ENCODE results near the gene SCAMP2.
"Not testable (repeated sequence)": the region's sequence is repeated elsewhere in the genome, so short reads cannot be mapped to it uniquely, and the experiment has no call there.

SCAMP2 gene

DNA sequence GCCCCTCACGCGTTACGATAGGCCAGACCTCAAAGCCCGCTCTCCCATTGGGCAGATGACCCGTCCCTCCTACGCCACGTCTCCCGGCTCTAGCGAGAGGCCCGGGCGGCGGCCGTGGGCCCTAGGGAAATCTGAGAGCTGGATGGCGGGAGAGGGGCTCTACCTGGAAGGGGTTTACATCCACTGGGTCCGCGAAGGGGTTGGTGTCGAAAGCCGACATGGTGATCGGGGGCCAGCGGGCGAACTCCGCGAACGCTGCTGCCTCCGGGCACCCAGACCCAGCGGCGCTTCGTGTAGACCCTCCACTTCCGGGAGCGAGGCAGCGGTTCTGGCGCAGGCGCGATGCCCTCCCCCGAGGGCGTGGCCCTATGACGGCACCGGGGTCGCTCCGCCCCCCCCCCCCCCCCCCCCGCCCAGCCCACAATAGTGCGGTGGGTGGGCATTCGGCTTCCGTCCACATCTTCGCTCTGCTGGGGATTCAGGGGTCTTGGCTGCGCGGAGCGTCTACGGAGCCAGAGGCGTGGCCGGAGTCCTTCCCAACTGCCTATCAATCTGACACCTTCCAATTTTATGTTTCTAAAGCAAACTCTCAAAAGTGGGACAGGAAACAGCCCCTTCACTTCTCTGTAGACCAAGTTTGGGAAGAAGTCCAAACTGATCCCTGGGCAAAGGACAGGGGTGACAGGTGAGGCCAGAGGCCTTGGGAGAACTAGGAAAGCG is at the start of gene SCAMP2:
TSS of gene SCAMP2 (minus strand) at position 330 of the 720 bp plus-strand sequence. CDS start at position 220, 110 bp downstream.
- no peak for FAIRE-seq

DNA sequence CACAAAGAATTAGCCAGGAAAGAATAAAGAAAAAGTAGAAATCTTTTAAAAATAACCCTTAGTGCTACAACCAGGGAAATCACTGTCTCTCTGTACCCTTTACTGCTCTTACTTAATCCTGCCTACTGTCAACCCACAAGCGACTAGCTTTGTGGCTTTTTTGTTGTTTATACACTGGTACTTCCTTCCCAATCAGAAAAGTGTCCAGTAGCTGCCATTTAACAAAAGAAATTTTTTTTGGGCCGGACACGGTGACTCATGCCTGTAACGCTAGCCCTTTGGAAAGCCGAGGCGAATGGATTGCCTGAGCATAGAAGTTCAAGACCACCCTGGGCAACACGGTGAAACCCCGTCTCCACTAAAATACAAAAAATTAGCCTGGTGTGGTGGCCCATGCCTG is 47.3 kb upstream of the SCAMP2 start:
- no peak for FAIRE-seq

DNA sequence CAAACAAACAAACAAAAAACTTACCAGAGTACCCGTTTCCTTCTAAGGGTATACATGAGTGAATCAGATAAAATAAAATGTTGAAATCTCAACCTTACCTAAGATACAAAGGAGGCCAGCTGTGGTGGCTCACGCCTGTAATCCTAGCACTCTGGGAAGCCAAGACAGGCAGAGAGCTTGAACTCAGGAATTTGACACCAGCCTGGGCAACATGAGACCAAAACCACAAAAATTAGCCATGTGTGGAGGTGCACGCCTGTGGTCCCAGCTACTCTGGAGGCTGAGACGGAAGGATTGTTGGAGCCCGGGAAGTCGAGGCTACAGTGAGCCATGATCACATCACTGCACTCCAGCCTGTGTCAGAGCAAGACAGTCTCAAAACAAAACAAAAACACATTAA is 44.5 kb upstream of the SCAMP2 start:
- FAIRE-seq: no peak

GRCh38 chr15:74913799-74914198 is 40.6 kb upstream of the SCAMP2 start:
- not testable (repeated sequence) for FAIRE-seq

- no peak for FAIRE-seq
These were observed 39.9 kb upstream of the SCAMP2 start for GRCh38 chr15:74913041-74913440.

DNA sequence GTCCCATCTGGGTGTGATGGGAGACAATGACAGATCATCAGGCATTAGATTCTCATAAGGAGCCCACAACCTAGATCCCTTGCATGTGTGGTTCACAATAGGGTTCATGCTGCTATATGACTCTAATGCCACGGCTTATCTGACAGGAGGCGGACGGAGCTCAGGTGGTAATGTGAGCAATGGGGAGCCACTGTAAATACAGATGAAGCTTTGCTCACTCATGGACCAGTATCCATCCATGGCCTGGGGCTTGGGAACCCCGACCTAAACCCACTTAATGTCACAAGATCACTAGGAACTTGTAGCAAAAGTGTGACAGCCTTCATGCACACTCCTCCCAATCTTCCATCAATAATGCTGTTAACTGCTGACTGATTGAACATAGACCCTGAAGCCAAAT is 35.5 kb upstream of the SCAMP2 start:
- no peak for FAIRE-seq

DNA sequence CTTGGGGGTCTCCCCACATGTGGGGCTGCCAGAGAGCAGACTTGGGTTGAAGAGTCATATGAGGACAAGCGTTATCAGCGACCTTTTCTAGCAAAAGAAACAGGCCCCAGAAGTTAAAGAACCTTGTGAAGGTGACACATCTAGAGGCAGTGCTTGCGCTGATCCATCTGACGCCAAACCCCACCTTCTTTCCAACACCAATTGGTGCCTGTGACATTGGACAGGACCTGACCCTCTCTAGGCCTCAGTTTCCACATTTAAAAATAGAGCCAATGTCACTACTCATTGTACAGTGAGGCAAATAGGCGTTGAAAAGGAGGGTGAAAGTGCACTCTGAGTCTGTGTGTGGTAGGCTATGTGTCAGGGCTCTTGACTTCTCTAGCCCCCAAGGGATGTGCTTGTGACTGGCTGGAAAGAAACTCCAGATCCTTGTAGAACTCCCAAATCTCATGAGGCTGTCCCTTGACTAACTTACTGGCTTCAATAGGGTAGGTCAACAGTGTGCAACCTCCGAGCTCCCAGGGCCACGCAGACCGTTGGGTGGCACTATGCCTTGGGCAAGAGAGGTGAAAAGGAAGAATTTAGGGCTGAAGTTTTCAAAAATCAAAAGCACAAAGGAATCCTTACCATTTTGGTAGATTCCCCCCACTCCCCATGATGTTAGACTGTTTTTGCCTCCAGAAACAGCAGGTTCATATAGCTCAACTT is 34.2 kb upstream of the SCAMP2 start:
- FAIRE-seq: no peak

GRCh38 chr15:74906450-74907162 is 33.4 kb upstream of the SCAMP2 start, which contains the start of gene FAM219B:
FAM219B (minus strand) TSS chr15:74906851; CDS start chr15:74906800, 51 bp downstream.
- FAIRE-seq: no peak

DNA sequence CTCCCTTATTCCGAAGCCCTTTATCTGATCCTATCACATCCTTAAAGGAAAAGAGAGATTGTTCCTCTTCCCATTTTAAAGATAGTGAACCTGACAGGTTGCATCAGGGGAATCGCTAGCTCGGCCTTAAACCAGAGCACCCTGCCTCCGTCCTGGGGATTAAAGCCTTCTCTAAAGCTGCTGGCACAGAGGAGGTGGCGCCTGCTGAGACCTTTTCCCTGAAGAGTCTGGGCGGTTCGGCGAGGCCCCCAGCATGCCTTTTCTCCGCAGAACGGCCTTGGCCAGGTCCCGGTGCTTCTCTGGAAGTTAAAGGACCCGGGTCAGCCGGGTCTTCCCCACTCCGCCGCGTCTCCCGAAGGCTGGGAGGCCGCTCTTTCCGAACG is 32.9 kb upstream of the SCAMP2 start:
- no peak for FAIRE-seq

- no peak for FAIRE-seq
These were observed 31.1 kb upstream of the SCAMP2 start for GRCh38 chr15:74904190-74904805.

- no peak for FAIRE-seq
These were observed 30.5 kb upstream of the SCAMP2 start for GRCh38 chr15:74903676-74904075.

DNA sequence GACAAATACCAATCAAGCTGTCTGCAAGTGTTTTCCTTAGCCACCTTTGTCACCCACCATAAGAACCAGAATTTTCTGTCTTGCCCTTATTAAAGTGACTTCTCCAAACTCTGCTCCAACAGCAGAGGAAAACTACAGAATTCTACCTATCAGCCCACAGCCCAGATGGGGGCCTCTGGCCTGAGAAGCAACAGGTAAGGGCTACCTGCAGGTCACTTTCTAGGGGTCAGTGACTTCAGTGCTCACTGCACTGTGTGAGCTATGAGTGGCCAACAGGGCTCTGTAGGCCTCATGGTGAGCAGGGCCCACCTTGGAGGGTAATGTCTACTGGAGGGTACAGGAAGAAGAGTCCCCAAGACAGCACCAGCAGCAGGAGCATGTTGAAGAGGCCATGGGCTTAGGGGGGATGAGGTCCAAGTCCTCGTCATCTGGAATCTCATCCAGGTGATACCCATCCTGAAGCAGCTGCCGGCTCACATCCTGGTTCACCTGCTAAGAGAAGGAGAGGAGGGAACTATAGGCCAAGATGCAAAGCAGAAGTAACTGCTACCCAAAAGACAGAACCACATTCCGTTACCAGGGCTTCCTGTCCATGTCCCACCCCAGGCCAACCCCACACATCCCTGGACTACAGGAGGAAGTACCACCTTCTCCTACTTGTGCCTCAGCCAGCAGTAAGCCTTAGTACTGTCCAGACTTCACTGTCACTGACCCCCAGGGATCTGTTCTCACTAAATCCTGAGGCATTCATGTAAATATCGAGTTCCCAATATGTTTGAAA is 29.3 kb upstream of the SCAMP2 start:
- FAIRE-seq: no peak

DNA sequence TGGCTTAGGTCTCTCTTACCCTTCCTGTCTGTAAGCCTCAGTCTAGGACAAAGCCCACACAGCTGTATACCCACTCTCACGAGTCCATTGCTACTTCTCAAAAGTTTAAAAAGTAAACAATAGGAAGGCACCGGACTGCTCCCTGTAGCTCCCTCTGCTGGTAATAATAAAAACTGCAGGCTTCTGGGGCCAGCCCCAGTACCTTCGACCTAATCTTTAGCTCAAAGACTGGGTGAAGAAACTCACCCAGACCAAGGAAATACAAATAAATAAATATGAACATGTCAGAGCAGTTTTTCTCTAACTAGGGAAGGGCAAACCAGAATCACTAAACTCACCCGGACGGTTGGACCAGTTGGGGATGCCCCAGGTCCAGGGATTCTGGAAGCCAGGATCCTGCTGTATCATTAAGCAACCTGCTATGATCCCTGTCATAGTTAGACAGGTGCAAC is 28.5 kb upstream of the SCAMP2 start:
- FAIRE-seq: no peak

- FAIRE-seq: no peak
These were observed 24.1 kb upstream of the SCAMP2 start for GRCh38 chr15:74897300-74897701.

DNA sequence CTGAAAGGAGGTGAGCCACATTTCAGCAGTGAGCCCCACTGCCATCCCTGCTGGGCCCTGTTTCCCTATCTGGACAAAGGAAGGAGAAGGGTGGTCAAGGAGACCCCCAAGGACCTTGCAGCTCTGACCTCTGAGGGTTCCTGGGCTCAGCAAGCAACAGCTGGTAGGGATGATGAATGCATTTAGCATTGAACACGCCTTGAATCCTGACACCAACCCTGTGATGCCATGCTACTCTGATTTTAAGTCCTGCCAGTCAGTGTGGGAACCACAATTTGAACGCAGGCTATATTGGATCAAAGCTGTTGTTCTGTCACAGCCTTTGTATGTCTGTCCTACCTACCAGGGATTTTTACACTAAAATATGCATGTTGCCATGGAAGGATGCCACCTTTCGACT is 23.2 kb upstream of the SCAMP2 start:
- no peak for FAIRE-seq

GRCh38 chr15:74895830-74896229 is 22.7 kb upstream of the SCAMP2 start:
- FAIRE-seq: no peak

GRCh38 chr15:74894383-74894782 is 21.2 kb upstream of the SCAMP2 start:
- FAIRE-seq: not testable (repeated sequence)

GRCh38 chr15:74893627-74894026 is 20.5 kb upstream of the SCAMP2 start:
- no peak for FAIRE-seq

DNA sequence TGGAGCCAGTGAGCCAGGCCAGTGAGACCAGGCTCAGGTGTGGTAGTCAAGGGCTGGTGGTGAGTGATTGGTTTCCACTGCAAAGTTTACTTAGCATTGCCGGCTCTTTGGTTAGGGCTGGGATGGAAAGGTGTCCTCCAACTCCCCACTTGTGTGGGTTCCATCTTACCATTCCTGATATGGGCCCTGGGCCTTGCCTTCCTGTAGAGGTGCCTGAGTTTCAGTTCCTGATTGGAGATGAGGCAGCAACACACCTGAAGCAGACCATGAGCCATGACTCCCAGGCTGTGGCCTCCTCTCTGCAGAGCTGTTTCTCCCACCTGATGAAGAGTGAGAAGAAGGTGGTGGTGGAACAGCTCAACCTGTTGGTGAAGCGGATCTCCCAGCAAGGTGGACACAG is 19.8 kb upstream of the SCAMP2 start:
- no peak for FAIRE-seq

DNA sequence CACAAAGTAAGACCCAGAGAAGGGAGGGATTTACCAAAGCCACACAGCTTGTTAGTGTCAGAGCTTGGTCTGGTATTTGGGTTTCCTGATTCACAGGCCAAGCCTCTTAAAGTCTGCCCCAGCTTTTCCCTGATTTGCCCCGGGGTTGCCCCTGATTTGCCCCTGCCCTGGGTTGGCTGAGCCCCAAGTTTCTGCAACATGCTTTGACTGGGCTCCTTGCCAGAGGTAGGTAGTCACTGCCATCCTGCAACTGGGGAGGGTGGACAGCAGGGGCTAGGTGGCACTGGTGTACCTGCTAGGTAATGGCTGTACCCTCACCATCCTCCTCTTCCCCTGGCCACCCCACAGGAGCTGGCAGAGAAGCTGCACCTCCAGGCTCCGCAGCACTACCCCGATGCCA is 19.1 kb upstream of the SCAMP2 start:
- no peak for FAIRE-seq

- FAIRE-seq: no peak
These were observed 18.3 kb upstream of the SCAMP2 start for GRCh38 chr15:74891469-74891868.

- no peak for FAIRE-seq
These were observed 17.4 kb upstream of the SCAMP2 start for GRCh38 chr15:74890665-74890960.
